Kidney (tissue), 14 donors: ENCODE results near the gene ARF6. TPM values are rescaled to one million over a fixed set of nuclear protein-coding genes. Genes with fewer than 3 reads are reported as not detected.

Experiments
- DNase-seq, 5 donors: peaks; one replicate each; pipeline ENCODE4 v3.0.0-alpha.2; 2013 to 2020
- FAIRE-seq: peaks from 2 replicates; lab custom pipeline; 2012; peaks lifted over from hg19 to GRCh38; lab: Jason Lieb, UNC
- H3K27ac ChIP-seq, 2 donors: one replicate each; pipeline ENCODE4 v1.7.0; 2013; ENCODE audit warnings: low read depth in 2 of 2, low read length in 2 of 2, inconsistent platforms in 1 of 2
- H3K27me3 ChIP-seq: one replicate; pipeline ENCODE4 v1.7.1; 2013; ENCODE audit warnings: low read length, inconsistent platforms; ENCODE audit not compliant: control insufficient read depth, insufficient read depth
- H3K36me3 ChIP-seq, 3 donors: one replicate each; pipeline versions ENCODE4 v1.7.0 to v1.7.1; 2013; ENCODE audit warnings: low read length in 3 of 3, control low read depth in 1 of 3, inconsistent platforms in 1 of 3; ENCODE audit not compliant: insufficient read depth in 3 of 3, control insufficient read depth in 2 of 3
- H3K4me1 ChIP-seq, 3 donors: one replicate each; pipeline versions ENCODE4 v1.7.0 to v1.7.1; 2013; ENCODE audit warnings: low read length in 3 of 3, inconsistent platforms in 1 of 3, low read depth in 1 of 3; ENCODE audit not compliant: control insufficient read depth in 2 of 3, insufficient read depth in 2 of 3
- H3K4me3 ChIP-seq, 3 donors: one replicate each; pipeline versions ENCODE4 v1.7.0 to v1.8.1; 2013; ENCODE audit warnings: low read length in 3 of 3, control low read depth in 1 of 3, inconsistent platforms in 1 of 3
- H3K9ac ChIP-seq, 3 donors: one replicate each; pipeline versions ENCODE4 v1.7.0 to v1.7.1; 2013; ENCODE audit warnings: low read length in 3 of 3, control low read depth in 1 of 3, inconsistent platforms in 1 of 3
- H3K9me3 ChIP-seq, 3 donors: one replicate each; pipeline versions ENCODE4 v1.7.0 to v1.7.1; 2013; ENCODE audit warnings: low read length in 3 of 3, control low read depth in 1 of 3, inconsistent platforms in 1 of 3; ENCODE audit not compliant: control insufficient read depth in 2 of 3, insufficient read depth in 1 of 3
- intact Hi-C: fragments of 100-400 bp; cut with DNase I; formaldehyde crosslinking; loops from one replicate; pipeline ENCODE4 v1.11.1; 2022
- polyA plus RNA-seq: library from polyadenylated mRNA; stranded (reverse); fragments of 350-450 nt; fragmentation: Illumina TruSeq; extraction: RNeasy Lipid Tissue Mini Kit (QIAGEN cat#74804); gene quantifications from one replicate; pipeline ENCODE4 v1.2.3, GENCODE V29; 2014; ENCODE audit warnings: low read depth, low replicate concordance; ENCODE audit not compliant: insufficient read depth
- total RNA-seq: library from RNA; stranded (reverse); fragmentation: NEBNext Ultra II Directional; extraction: Animal tissue kit (Norgen Biotek cat#: 25700); gene quantifications from one replicate; pipeline ENCODE4 v1.2.1, GENCODE V29; 2021
- TF ChIP-seq, protein P1 (sequence below): IDR thresholded peaks from 3 replicates; pipeline ENCODE4 v1.5.1; 2012; ENCODE audit warnings: mild to moderate bottlenecking, moderate library complexity, borderline replicate concordance; ENCODE audit not compliant: insufficient read depth; ENCODE audit errors: extremely low read depth
- donor health status: control.
- donor health status: control.
- donor health status: control.
- donor health status: control.
- donor health status: control.
- donor health status: DM: yes; HTN: yes; CAD: no.
- donor health status: Normal renal cell carcinoma (clear cell type).

The ARF6 gene
- total and polyA plus RNA-seq, 2 donors from 2014 or later: 38.9 to 87.1 TPM

DNA sequence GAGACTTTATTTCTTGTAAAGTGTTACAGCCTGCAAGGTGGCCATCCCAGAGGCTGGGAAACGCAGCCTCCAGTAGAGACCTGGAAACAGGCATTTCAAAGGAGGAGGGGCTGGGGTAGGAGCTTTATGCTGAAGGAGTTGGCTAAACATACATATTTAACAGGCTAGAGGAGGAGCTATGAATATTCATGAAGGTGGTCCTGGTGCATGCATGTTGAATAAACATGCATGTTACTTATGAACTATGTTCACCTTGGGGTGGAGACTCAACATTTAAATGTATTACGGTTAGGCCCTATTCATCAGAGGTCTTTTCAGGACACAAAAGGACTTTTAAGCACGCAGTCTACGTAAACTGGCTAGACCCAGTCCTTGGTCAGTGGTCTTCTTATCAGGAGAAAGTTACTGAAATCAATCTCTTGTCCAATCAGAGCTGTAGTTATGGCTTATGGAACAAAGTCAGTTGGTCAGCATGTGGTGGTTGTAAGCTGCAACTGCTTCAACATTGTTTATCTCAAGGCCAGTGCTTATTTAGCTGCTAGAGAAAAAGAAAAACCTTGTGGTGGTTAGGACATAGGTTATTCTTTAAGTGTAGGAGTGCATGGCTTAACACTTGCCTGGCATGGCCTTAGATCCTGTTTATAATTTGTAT lies 11.4 kb upstream of the ARF6 start:
- Histone ChIP-seq H3K9me3 (no peaks in the 10 kb centered on the region), H3K9ac (no peak overlapping the region), H3K27me3 (no peaks in the 10 kb centered on the region), H3K4me3 (no peak overlapping the region), H3K4me1 (peaks cover 0 to 8% (median 2%) of the 10 kb centered on the region in 3 donors), H3K27ac (no peak overlapping the region), H3K36me3 (no peaks in the 10 kb centered on the region)
- TF ChIP-seq, protein P1, sequence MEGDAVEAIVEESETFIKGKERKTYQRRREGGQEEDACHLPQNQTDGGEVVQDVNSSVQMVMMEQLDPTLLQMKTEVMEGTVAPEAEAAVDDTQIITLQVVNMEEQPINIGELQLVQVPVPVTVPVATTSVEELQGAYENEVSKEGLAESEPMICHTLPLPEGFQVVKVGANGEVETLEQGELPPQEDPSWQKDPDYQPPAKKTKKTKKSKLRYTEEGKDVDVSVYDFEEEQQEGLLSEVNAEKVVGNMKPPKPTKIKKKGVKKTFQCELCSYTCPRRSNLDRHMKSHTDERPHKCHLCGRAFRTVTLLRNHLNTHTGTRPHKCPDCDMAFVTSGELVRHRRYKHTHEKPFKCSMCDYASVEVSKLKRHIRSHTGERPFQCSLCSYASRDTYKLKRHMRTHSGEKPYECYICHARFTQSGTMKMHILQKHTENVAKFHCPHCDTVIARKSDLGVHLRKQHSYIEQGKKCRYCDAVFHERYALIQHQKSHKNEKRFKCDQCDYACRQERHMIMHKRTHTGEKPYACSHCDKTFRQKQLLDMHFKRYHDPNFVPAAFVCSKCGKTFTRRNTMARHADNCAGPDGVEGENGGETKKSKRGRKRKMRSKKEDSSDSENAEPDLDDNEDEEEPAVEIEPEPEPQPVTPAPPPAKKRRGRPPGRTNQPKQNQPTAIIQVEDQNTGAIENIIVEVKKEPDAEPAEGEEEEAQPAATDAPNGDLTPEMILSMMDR: no peak
- intact Hi-C loops: no loop called here
- no peak for DNase-seq
- no peak for FAIRE-seq

DNA sequence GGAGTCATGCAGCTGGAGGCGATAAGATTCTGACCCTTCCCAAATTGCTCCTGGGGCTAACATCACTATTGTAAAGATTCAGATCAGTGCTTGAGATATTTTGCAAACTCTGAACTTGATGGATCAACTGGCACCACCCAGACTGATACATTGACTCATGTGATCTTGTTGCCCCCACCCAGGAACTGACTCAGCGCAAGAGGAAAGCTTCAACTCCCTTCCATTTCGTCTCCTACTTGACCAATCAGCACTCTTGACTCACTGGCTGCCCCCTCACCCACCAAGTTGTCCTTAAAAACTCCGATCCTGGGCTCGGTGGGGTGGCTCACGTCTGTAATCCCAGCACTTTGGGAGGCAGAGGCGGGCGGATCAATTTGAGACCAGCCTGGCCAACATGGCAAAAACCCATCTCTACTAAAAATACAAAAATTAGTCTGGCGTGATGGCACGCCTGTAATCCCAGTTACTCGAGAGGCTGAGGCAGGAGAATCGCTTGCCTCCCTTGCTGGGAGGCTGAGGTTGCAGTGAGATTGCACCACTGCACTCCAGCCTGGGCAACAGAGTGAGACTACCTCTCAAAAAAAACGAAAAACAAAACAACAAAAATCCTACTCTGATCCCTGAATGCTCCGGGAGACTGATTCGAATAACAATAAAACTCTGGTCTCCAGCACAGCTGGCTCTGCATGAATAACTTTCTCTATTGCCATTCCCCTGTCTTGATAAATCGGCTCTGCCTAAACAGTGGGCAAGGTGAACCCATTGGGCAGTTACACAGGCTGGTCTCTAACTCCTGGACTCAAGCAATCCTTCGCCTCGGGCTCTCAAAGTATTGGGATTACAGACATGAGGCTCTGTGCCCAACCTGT lies 9.8 kb upstream of the ARF6 start:
- FAIRE-seq (no peak), DNase-seq (no peak)
- Histone ChIP-seq H3K9me3 (no peaks in the 10 kb centered on the region), H3K36me3 (no peaks in the 10 kb centered on the region), H3K4me3 (no peak overlapping the region), H3K27me3 (no peaks in the 10 kb centered on the region), H3K9ac (no peak overlapping the region), H3K27ac (no peak overlapping the region), H3K4me1 (peaks cover 0 to 8% (median 2%) of the 10 kb centered on the region in 3 donors)
- TF ChIP-seq, protein P1: no peak
- intact Hi-C loops: no loop called here

DNA sequence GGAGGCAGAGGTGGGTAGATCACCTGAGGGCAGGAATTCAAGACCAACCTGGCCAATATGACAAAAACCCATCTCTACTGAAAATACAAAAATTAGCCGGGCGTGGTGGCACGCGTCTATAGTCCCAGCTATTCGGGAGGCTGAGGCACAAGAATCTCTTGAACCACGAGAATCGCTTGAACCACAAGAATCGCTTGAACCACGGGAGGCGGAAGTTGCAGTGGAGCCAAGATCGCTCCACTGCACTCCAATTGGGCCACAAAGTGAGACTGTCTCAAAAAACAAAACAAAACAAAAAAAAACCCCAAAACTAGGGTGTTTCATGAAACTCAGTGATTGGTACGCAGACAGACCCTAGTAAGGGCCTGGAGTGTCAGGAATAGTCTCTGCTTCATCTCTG lies 6.4 kb upstream of the ARF6 start:
- no peak for DNase-seq
- Histone ChIP-seq H3K9ac (no peak overlapping the region), H3K36me3 (no peaks in the 10 kb centered on the region), H3K4me3 (no peak overlapping the region), H3K27ac (no peak overlapping the region), H3K9me3 (no peaks in the 10 kb centered on the region), H3K4me1 (no peaks in the 10 kb centered on the region), H3K27me3 (no peaks in the 10 kb centered on the region)
- intact Hi-C loops: no loop called here
- no peak for FAIRE-seq
- TF ChIP-seq, protein P1: no peak
